Trophoblast cell (in vitro differentiated cells and primary cell): ENCODE results near the gene PPM1F.

ENCODE experiments used
- DNase-seq, 2 donors: peaks; one replicate each; pipeline ENCODE4 v3.0.0-alpha.2; 2016
- H2AFZ ChIP-seq: 2 replicates; pipeline ENCODE4 v1.6.1; 2013; ENCODE audit warnings: low read length, moderate library complexity, mild to moderate bottlenecking; ENCODE audit not compliant: insufficient read depth, poor library complexity
- H2AK5ac ChIP-seq: 2 replicates; pipeline ENCODE4 v1.6.1; 2013; ENCODE audit warnings: mild to moderate bottlenecking, low read length
- H2BK120ac ChIP-seq: 2 replicates; pipeline ENCODE4 v1.6.1; 2013; ENCODE audit warnings: low read length, mild to moderate bottlenecking, moderate library complexity; ENCODE audit not compliant: insufficient read depth, poor library complexity
- H2BK12ac ChIP-seq: 2 replicates; pipeline ENCODE4 v1.6.1; 2013; ENCODE audit warnings: mild to moderate bottlenecking, low read length, moderate library complexity
- H2BK5ac ChIP-seq: 2 replicates; pipeline ENCODE4 v1.6.1; 2013; ENCODE audit warnings: low read length, low read depth, moderate library complexity, mild to moderate bottlenecking; ENCODE audit not compliant: poor library complexity
- H3K14ac ChIP-seq: 2 replicates; pipeline ENCODE4 v1.6.1; 2013; ENCODE audit warnings: mild to moderate bottlenecking, low read length
- H3K18ac ChIP-seq: 2 replicates; pipeline ENCODE4 v1.6.1; 2013; ENCODE audit warnings: mild to moderate bottlenecking, low read length
- H3K23ac ChIP-seq: 2 replicates; pipeline ENCODE4 v1.6.1; 2013; ENCODE audit warnings: low read length
- H3K27ac ChIP-seq: 2 replicates; pipeline ENCODE4 v1.5.1; 2013; ENCODE audit warnings: low read depth, mild to moderate bottlenecking, inconsistent platforms, low read length, moderate library complexity
- H3K27me3 ChIP-seq: 2 replicates; pipeline ENCODE4 v1.6.1; 2013; ENCODE audit warnings: inconsistent platforms, mild to moderate bottlenecking, low read length, moderate library complexity; ENCODE audit not compliant: insufficient read depth
- H3K36me3 ChIP-seq, 2 experiments: 1 replicate in 1 of 2; 2 replicates in 1 of 2; pipeline ENCODE4 v1.6.1; 2013; ENCODE audit warnings: low read length in 2 of 2, mild to moderate bottlenecking in 2 of 2, moderate library complexity in 1 of 2; ENCODE audit not compliant: insufficient read depth in 2 of 2, control insufficient read depth in 1 of 2
- H3K4ac ChIP-seq: 2 replicates; pipeline ENCODE4 v1.6.1; 2013; ENCODE audit warnings: low read depth, mild to moderate bottlenecking, low read length, moderate library complexity
- H3K4me1 ChIP-seq, 2 experiments: 1 replicate in 1 of 2; 2 replicates in 1 of 2; pipeline ENCODE4 v1.6.1; 2013; ENCODE audit warnings: low read length in 2 of 2, mild to moderate bottlenecking in 2 of 2, moderate library complexity in 1 of 2; ENCODE audit not compliant: insufficient read depth in 2 of 2, control insufficient read depth in 1 of 2
- H3K4me2 ChIP-seq: 2 replicates; pipeline ENCODE4 v1.6.1; 2013; ENCODE audit warnings: inconsistent platforms, mild to moderate bottlenecking, low read length, moderate library complexity
- H3K4me3 ChIP-seq: 2 replicates; pipeline ENCODE4 v1.5.1; 2013; ENCODE audit warnings: mild to moderate bottlenecking, low read depth, low read length, inconsistent platforms
- H3K79me1 ChIP-seq: one replicate; pipeline ENCODE4 v1.6.1; 2013; ENCODE audit warnings: low read length
- H3K79me2 ChIP-seq: 2 replicates; pipeline ENCODE4 v1.6.1; 2013; ENCODE audit warnings: low read length, mild to moderate bottlenecking; ENCODE audit not compliant: control insufficient read depth, insufficient read depth, poor library complexity
- H3K9ac ChIP-seq: 2 replicates; pipeline ENCODE4 v1.6.1; 2013; ENCODE audit warnings: mild to moderate bottlenecking, low read length
- H3K9me3 ChIP-seq: 2 replicates; pipeline ENCODE4 v1.6.1; 2013; ENCODE audit warnings: low read depth, mild to moderate bottlenecking, control low read depth, inconsistent platforms, low read length; ENCODE audit not compliant: insufficient read depth
- H4K12ac ChIP-seq: 2 replicates; pipeline ENCODE4 v1.6.1; 2013; ENCODE audit warnings: low read depth, mild to moderate bottlenecking, low read length, moderate library complexity
- H4K8ac ChIP-seq: 2 replicates; pipeline ENCODE4 v1.6.1; 2013; ENCODE audit warnings: low read depth, mild to moderate bottlenecking, low read length, moderate library complexity
- H4K91ac ChIP-seq: one replicate; pipeline ENCODE4 v1.6.1; 2013; ENCODE audit warnings: low read depth, mild to moderate bottlenecking, low read length, moderate library complexity
- WGBS: extraction: QIAGEN DNeasy Blood & Tissue Kit; methylation state at CpG from one replicate; pipeline ENCODE4 v1.1.7; 2013; ENCODE audit warnings: missing lambda C conversion rate; ENCODE audit not compliant: insufficient read length, insufficient coverage; ENCODE audit errors: extremely low coverage; 5-methylcytosine and 5-hydroxymethylcytosine counted together

PPM1F gene

GRCh38 chr22:21918466-21919185, 34.0 kb downstream of the PPM1F start:
- H3K4me3 ChIP-seq: no peak overlapping the region
- no peak overlapping the region for H3K14ac ChIP-seq
- H3K36me3 ChIP-seq: peaks cover 9 to 10% of the 10 kb centered on the region in 2 experiments
- H3K27me3 ChIP-seq: no peaks in the 10 kb centered on the region
- no peak overlapping the region for H3K18ac ChIP-seq
- H2AK5ac ChIP-seq: no peak overlapping the region
- H4K12ac ChIP-seq: no peak overlapping the region
- H3K4ac ChIP-seq: no peak overlapping the region
- H3K4me1 ChIP-seq: peaks cover 0 to 4% of the 10 kb centered on the region in 2 experiments
- H2BK120ac ChIP-seq: no peak overlapping the region
- no peak overlapping the region for H4K91ac ChIP-seq
- no peak overlapping the region for H3K9ac ChIP-seq
- DNase-seq: no peak
- no peak overlapping the region for H3K27ac ChIP-seq
- WGBS: no CpG with 5 or more reads among the region's 12 CpGs
- no peak overlapping the region for H2BK12ac ChIP-seq
- no peak overlapping the region for H2BK5ac ChIP-seq
- H4K8ac ChIP-seq: no peak overlapping the region
- no peaks in the 10 kb centered on the region for H3K9me3 ChIP-seq
- H3K23ac ChIP-seq: no peak overlapping the region
- no peak overlapping the region for H2AFZ ChIP-seq
- no peaks in the 10 kb centered on the region for H3K79me1 ChIP-seq
- no peaks in the 10 kb centered on the region for H3K79me2 ChIP-seq
- H3K4me2 ChIP-seq: no peak overlapping the region

- Histone ChIP-seq H2BK12ac (no peak overlapping the region), H3K9me3 (no peaks in the 10 kb centered on the region), H3K36me3 (peaks cover 6 to 8% of the 10 kb centered on the region in 2 experiments), H3K9ac (no peak overlapping the region), H3K27me3 (no peaks in the 10 kb centered on the region), H2BK120ac (no peak overlapping the region), H2AFZ (no peak overlapping the region), H4K8ac (no peak overlapping the region), H3K79me1 (no peaks in the 10 kb centered on the region), H3K4me2 (no peak overlapping the region), H3K27ac (no peak overlapping the region), H2BK5ac (no peak overlapping the region), H3K4me1 (peaks cover 0 to 4% of the 10 kb centered on the region in 2 experiments), H4K91ac (no peak overlapping the region), H2AK5ac (no peak overlapping the region), H3K79me2 (no peaks in the 10 kb centered on the region), H3K18ac (no peak overlapping the region), H3K4ac (no peak overlapping the region), H4K12ac (no peak overlapping the region), H3K23ac (no peak overlapping the region), H3K14ac (no peak overlapping the region), H3K4me3 (no peak overlapping the region)
- WGBS: no CpG with 5 or more reads among the region's 6 CpGs
- no peak for DNase-seq
These were observed 34.7 kb downstream of the PPM1F start for GRCh38 chr22:21917959-21918261.

GRCh38 chr22:21917181-21917958, 35.3 kb downstream of the PPM1F start:
- H3K27ac ChIP-seq: no peak overlapping the region
- H4K91ac ChIP-seq: no peak overlapping the region
- no peaks in the 10 kb centered on the region for H3K9me3 ChIP-seq
- H4K12ac ChIP-seq: no peak overlapping the region
- H2AK5ac ChIP-seq: no peak overlapping the region
- no peak overlapping the region for H2BK12ac ChIP-seq
- H3K36me3 ChIP-seq: peaks cover 4 to 6% of the 10 kb centered on the region in 2 experiments
- H3K79me2 ChIP-seq: no peaks in the 10 kb centered on the region
- no CpG with 5 or more reads among the region's 17 CpGs for WGBS
- H3K4me1 ChIP-seq: peaks cover 0 to 4% of the 10 kb centered on the region in 2 experiments
- H3K4me2 ChIP-seq: no peak overlapping the region
- no peak overlapping the region for H3K23ac ChIP-seq
- no peak overlapping the region for H2BK120ac ChIP-seq
- H3K4ac ChIP-seq: no peak overlapping the region
- H3K4me3 ChIP-seq: no peak overlapping the region
- H4K8ac ChIP-seq: no peak overlapping the region
- peak in 1 of 2 donors; percentile 3 for DNase-seq
- H3K79me1 ChIP-seq: no peaks in the 10 kb centered on the region
- H3K27me3 ChIP-seq: no peaks in the 10 kb centered on the region
- no peak overlapping the region for H3K9ac ChIP-seq
- H3K14ac ChIP-seq: no peak overlapping the region
- H2AFZ ChIP-seq: no peak overlapping the region
- no peak overlapping the region for H2BK5ac ChIP-seq
- no peak overlapping the region for H3K18ac ChIP-seq

- no peak overlapping the region for H3K4ac ChIP-seq
- H3K4me1 ChIP-seq: peaks cover 0 to 4% of the 10 kb centered on the region in 2 experiments
- no peak overlapping the region for H2AFZ ChIP-seq
- no peak overlapping the region for H3K4me2 ChIP-seq
- WGBS: no CpG with 5 or more reads among the region's 4 CpGs
- no peak overlapping the region for H3K14ac ChIP-seq
- no peak overlapping the region for H3K9ac ChIP-seq
- no peak overlapping the region for H4K8ac ChIP-seq
- H3K27me3 ChIP-seq: no peaks in the 10 kb centered on the region
- H2AK5ac ChIP-seq: no peak overlapping the region
- H2BK5ac ChIP-seq: no peak overlapping the region
- H3K4me3 ChIP-seq: no peak overlapping the region
- H3K79me1 ChIP-seq: no peaks in the 10 kb centered on the region
- no peak overlapping the region for H2BK12ac ChIP-seq
- H3K79me2 ChIP-seq: no peaks in the 10 kb centered on the region
- H3K27ac ChIP-seq: no peak overlapping the region
- no peaks in the 10 kb centered on the region for H3K9me3 ChIP-seq
- H3K36me3 ChIP-seq: peaks cover 4 to 6% of the 10 kb centered on the region in 2 experiments
- DNase-seq: no peak
- H4K91ac ChIP-seq: no peak overlapping the region
- no peak overlapping the region for H3K18ac ChIP-seq
- no peak overlapping the region for H3K23ac ChIP-seq
- H4K12ac ChIP-seq: no peak overlapping the region
- no peak overlapping the region for H2BK120ac ChIP-seq
These were observed 36.2 kb downstream of the PPM1F start for GRCh38 chr22:21916309-21916918.
